Astrocyte (in vitro differentiated cells and primary cell): ENCODE results near the gene LFNG. TPM values are rescaled to one million over a fixed set of nuclear protein-coding genes. Genes with fewer than 3 reads are reported as not detected.

Experiments
- DNase-seq: peaks from one replicate; pipeline ENCODE4 v3.0.0-alpha.2; 2010; ENCODE audit warnings: low read depth
- FAIRE-seq: peaks from 2 replicates; lab custom pipeline; 2011; peaks lifted over from hg19 to GRCh38; lab: Jason Lieb, UNC
- H2AFZ ChIP-seq: 2 replicates; pipeline ENCODE4 v1.6.0; 2012; ENCODE audit warnings: low read depth, low read length, inconsistent platforms
- H3K27ac ChIP-seq: 2 replicates; pipeline ENCODE4 v1.5.1; 2011; ENCODE audit warnings: low read depth, low read length, inconsistent platforms
- H3K27me3 ChIP-seq: 2 replicates; pipeline ENCODE4 v1.6.0; 2011; ENCODE audit warnings: low read length, inconsistent platforms; ENCODE audit not compliant: insufficient read depth
- H3K36me3 ChIP-seq: 2 replicates; pipeline ENCODE4 v1.5.1; 2011; ENCODE audit warnings: low read length, inconsistent platforms; ENCODE audit not compliant: insufficient read depth
- H3K4me1 ChIP-seq: 2 replicates; pipeline ENCODE4 v1.5.1; 2011; ENCODE audit warnings: low read length, inconsistent platforms; ENCODE audit not compliant: insufficient read depth
- H3K4me2 ChIP-seq: 2 replicates; pipeline ENCODE4 v1.6.0; 2012; ENCODE audit warnings: low read length, inconsistent platforms
- H3K4me3 ChIP-seq: 2 replicates; pipeline ENCODE4 v1.5.1; 2011; ENCODE audit warnings: low read depth, mild to moderate bottlenecking, low read length, inconsistent platforms; ENCODE audit not compliant: insufficient read depth
- H3K79me2 ChIP-seq: 2 replicates; pipeline ENCODE4 v1.6.0; 2012; ENCODE audit warnings: mild to moderate bottlenecking, low read length, inconsistent platforms; ENCODE audit not compliant: insufficient read depth
- H3K9ac ChIP-seq: 2 replicates; pipeline ENCODE4 v1.6.0; 2012; ENCODE audit warnings: mild to moderate bottlenecking, low read length, inconsistent platforms
- H3K9me3 ChIP-seq: 2 replicates; pipeline ENCODE4 v1.5.1; 2012; ENCODE audit warnings: low read depth, mild to moderate bottlenecking, low read length, inconsistent platforms; ENCODE audit not compliant: insufficient read depth
- H4K20me1 ChIP-seq: 2 replicates; pipeline ENCODE4 v1.6.0; 2012; ENCODE audit warnings: low read length, inconsistent platforms; ENCODE audit not compliant: insufficient read depth
- H3K27ac Mint-ChIP-seq: one replicate; pipeline ENCODE4 v1.8.0; 2021; ENCODE audit warnings: mild to moderate bottlenecking, mixed read lengths; ENCODE audit not compliant: unreplicated experiment
- H3K27me3 Mint-ChIP-seq: one replicate; pipeline ENCODE4 v1.8.0; 2021; ENCODE audit warnings: low read depth, mixed read lengths; ENCODE audit not compliant: unreplicated experiment
- H3K36me3 Mint-ChIP-seq: one replicate; pipeline ENCODE4 v1.8.0; 2021; ENCODE audit warnings: low read depth, mixed read lengths; ENCODE audit not compliant: unreplicated experiment
- H3K4me1 Mint-ChIP-seq: one replicate; pipeline ENCODE4 v1.8.0; 2021; ENCODE audit warnings: low read depth, mixed read lengths; ENCODE audit not compliant: unreplicated experiment
- H3K4me3 Mint-ChIP-seq: one replicate; pipeline ENCODE4 v1.8.0; 2021; ENCODE audit warnings: mild to moderate bottlenecking, moderate library complexity, mixed read lengths; ENCODE audit not compliant: unreplicated experiment
- H3K9me3 Mint-ChIP-seq: one replicate; pipeline ENCODE4 v1.8.0; 2021; ENCODE audit warnings: mild to moderate bottlenecking, mixed read lengths; ENCODE audit not compliant: unreplicated experiment
- EZH2 ChIP-seq: IDR thresholded peaks from 2 replicates; pipeline ENCODE4 v1.6.1; 2012; ENCODE audit warnings: mild to moderate bottlenecking, low read length, inconsistent platforms; ENCODE audit not compliant: insufficient read depth
- total RNA-seq: library from RNA; stranded (reverse); gene quantifications from 2 replicates; pipeline ENCODE4 v1.2.1, GENCODE V29; 2021
- TF ChIP-seq, protein P1 (sequence below): IDR thresholded peaks from 2 replicates; pipeline ENCODE4 v1.5.1; 2011; ENCODE audit warnings: low read depth, mild to moderate bottlenecking, inconsistent platforms, low read length, moderate library complexity; ENCODE audit not compliant: insufficient read depth

Gene LFNG
- total RNA-seq, 1 donor from 2014 or later: 58.6 TPM

DNA sequence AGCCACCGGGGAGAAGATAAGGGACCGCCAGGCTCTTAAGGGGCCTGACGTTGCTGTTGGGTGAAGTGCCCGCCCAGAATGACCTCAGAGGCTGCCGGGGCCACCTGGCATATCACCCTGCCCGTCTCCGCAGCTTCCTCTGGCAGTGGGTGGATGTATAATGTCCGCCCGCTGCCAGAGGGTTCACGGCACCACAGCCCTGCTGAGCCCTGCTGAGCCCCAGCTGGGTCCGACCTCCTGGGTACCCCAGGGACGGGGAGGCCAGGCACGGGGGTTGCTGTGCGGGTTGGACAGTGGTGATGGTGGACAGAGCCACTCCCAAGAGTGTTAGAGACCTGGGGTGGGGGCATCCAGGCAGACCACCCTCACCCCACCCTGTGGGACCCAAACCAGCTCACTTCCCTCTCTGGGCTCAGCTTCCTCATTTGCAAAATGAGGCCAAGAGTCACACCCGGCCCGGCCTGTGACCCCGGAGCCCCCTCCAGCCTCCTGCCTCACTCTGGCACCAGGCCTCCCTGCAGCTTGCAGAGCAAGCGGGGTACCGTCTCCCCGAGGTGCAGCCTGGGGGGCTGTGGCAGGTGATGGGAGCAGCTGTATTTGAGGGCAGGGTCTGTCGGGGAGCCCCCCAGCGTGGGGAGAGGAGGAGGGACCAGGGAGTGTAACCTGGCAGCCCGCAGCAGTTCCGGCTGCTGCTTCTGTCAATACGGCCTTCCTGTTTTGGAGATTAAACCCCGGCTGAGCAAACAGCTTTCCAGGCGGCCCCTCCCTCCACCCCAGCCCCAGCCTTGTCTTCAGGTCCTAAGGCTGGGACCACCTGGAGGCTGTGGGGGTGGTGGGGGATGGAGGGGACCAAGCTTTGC lies 8.4 kb upstream of the LFNG start:
- peaks cover 6% of the 10 kb centered on the region for H3K4me1 Mint-ChIP-seq
- no peak overlapping the region for H3K4me3 Mint-ChIP-seq
- no peaks in the 10 kb centered on the region for H3K36me3 Mint-ChIP-seq
- no peak overlapping the region for H3K9ac ChIP-seq
- FAIRE-seq (no peak), DNase-seq (no peak)
- no peaks in the 10 kb centered on the region for H3K36me3 ChIP-seq
- TF ChIP-seq, protein P1, sequence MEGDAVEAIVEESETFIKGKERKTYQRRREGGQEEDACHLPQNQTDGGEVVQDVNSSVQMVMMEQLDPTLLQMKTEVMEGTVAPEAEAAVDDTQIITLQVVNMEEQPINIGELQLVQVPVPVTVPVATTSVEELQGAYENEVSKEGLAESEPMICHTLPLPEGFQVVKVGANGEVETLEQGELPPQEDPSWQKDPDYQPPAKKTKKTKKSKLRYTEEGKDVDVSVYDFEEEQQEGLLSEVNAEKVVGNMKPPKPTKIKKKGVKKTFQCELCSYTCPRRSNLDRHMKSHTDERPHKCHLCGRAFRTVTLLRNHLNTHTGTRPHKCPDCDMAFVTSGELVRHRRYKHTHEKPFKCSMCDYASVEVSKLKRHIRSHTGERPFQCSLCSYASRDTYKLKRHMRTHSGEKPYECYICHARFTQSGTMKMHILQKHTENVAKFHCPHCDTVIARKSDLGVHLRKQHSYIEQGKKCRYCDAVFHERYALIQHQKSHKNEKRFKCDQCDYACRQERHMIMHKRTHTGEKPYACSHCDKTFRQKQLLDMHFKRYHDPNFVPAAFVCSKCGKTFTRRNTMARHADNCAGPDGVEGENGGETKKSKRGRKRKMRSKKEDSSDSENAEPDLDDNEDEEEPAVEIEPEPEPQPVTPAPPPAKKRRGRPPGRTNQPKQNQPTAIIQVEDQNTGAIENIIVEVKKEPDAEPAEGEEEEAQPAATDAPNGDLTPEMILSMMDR: no peak
- TF ChIP-seq EZH2: no peak
- no peaks in the 10 kb centered on the region for H4K20me1 ChIP-seq
- no peak overlapping the region for H3K27ac Mint-ChIP-seq
- H3K4me3 ChIP-seq: no peak overlapping the region
- no peaks in the 10 kb centered on the region for H3K79me2 ChIP-seq
- no peaks in the 10 kb centered on the region for H3K27me3 ChIP-seq
- peaks cover 4% of the 10 kb centered on the region for H3K9me3 ChIP-seq
- H3K4me1 ChIP-seq: peaks cover 18% of the 10 kb centered on the region
- no peak overlapping the region for H3K4me2 ChIP-seq
- no peak overlapping the region for H2AFZ ChIP-seq
- H3K9me3 Mint-ChIP-seq: no peaks in the 10 kb centered on the region
- H3K27ac ChIP-seq: no peak overlapping the region
- H3K27me3 Mint-ChIP-seq: peaks cover 11% of the 10 kb centered on the region

DNA sequence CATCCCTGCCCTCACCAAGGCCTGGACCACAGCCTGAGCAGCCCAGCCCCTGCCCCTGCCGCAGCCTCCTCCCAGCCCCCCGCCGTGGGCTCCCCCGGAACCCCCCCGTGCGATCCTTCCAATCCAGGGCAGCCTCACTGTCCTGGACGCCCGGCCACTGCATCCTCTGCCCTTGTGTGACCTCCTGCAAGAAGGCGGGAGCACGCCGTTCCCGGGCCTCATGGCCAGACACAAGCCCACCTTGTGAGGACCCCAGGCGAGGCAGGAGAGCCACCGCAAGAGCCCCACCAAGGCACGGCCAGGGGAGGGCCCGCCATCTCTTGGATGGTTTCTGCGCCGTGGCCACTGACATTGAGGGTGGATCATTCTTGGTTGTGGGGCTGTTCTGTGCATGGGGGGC lies 7.8 kb upstream of the LFNG start:
- H3K27me3 ChIP-seq: no peaks in the 10 kb centered on the region
- TF ChIP-seq, protein P1: no peak
- TF ChIP-seq EZH2: no peak
- H3K9ac ChIP-seq: no peak overlapping the region
- Mint-ChIP-seq H3K27me3 (peaks cover 6% of the 10 kb centered on the region), H3K4me1 (peaks cover 6% of the 10 kb centered on the region), H3K27ac (no peak overlapping the region), H3K4me3 (no peak overlapping the region), H3K36me3 (no peaks in the 10 kb centered on the region), H3K9me3 (no peaks in the 10 kb centered on the region)
- H3K4me2 ChIP-seq: no peak overlapping the region
- peaks cover 24% of the 10 kb centered on the region for H3K4me1 ChIP-seq
- H3K4me3 ChIP-seq: no peak overlapping the region
- H3K79me2 ChIP-seq: no peaks in the 10 kb centered on the region
- DNase-seq (no peak), FAIRE-seq (no peak)
- H3K36me3 ChIP-seq: no peaks in the 10 kb centered on the region
- H3K27ac ChIP-seq: no peak overlapping the region
- H3K9me3 ChIP-seq: peaks cover 4% of the 10 kb centered on the region
- H2AFZ ChIP-seq: no peak overlapping the region
- H4K20me1 ChIP-seq: no peaks in the 10 kb centered on the region

DNA sequence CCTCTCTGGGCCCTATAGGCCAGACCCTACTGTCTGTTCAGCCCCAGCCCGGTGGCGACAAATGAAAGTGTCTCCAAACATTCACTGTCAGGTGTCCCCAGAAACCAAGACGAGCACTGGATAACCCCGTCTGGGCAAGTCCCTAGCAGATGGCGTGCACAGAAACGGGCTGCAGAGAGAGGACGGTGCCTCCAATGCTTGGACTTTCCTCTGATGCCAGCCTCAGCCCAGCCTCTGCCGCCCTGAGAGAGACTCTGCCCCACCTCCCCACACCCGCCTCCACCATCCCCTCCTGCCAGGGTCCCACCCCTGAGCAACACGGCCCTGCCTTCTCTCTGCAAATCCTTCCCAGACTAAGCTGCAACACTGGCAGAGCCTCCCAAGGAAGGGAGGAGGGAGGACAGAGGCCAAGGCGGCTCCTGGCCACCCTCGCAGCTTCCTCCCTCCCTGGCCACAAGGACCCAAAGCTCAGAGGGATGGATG lies 7.4 kb upstream of the LFNG start:
- Mint-ChIP-seq H3K27ac (no peak overlapping the region), H3K4me1 (peaks cover 8% of the 10 kb centered on the region), H3K27me3 (peaks cover 6% of the 10 kb centered on the region), H3K36me3 (no peaks in the 10 kb centered on the region), H3K4me3 (no peak overlapping the region), H3K9me3 (no peaks in the 10 kb centered on the region)
- H4K20me1 ChIP-seq: no peaks in the 10 kb centered on the region
- TF ChIP-seq, protein P1: no peak
- no peak for TF ChIP-seq EZH2
- H3K4me2 ChIP-seq: no peak overlapping the region
- no peaks in the 10 kb centered on the region for H3K27me3 ChIP-seq
- H3K36me3 ChIP-seq: no peaks in the 10 kb centered on the region
- no peak overlapping the region for H3K4me3 ChIP-seq
- H3K27ac ChIP-seq: no peak overlapping the region
- no peak overlapping the region for H2AFZ ChIP-seq
- FAIRE-seq: no peak
- H3K9me3 ChIP-seq: peaks cover 4% of the 10 kb centered on the region
- DNase-seq: no peak
- H3K4me1 ChIP-seq: peaks cover 28% of the 10 kb centered on the region
- no peak overlapping the region for H3K9ac ChIP-seq
- H3K79me2 ChIP-seq: no peaks in the 10 kb centered on the region
